Fibroblast of skin of back (primary cell): ENCODE measurements around the gene TBX15.

ENCODE experiments used
- DNase-seq: peaks from one replicate; pipeline ENCODE4 v3.0.0-alpha.2; 2013

TBX15 gene

GRCh38 chr1:118878661-118879060, 109.5 kb downstream of the TBX15 start:
- DNase-seq = no peak

GRCh38 chr1:118877668-118878396, 110.3 kb downstream of the TBX15 start:
- no peak for DNase-seq

- DNase-seq = no peak
Observed at GRCh38 chr1:118871582-118872171, 116.5 kb downstream of the TBX15 start.

GRCh38 chr1:118868387-118868786, 119.8 kb downstream of the TBX15 start:
- no peak for DNase-seq

GRCh38 chr1:118866330-118866729, 121.8 kb downstream of the TBX15 start:
- DNase-seq = peak; percentile 17

- DNase-seq = no peak
Observed at GRCh38 chr1:118863688-118864087, 124.5 kb downstream of the TBX15 start.

- DNase-seq = peak; percentile 76
Observed at GRCh38 chr1:118862755-118863154, 125.4 kb downstream of the TBX15 start.

- DNase-seq = peak; percentile 49
Observed at GRCh38 chr1:118861216-118861615, 126.9 kb downstream of the TBX15 start.

- DNase-seq = no peak
Observed at GRCh38 chr1:118859999-118860398, 128.1 kb downstream of the TBX15 start.

- no peak for DNase-seq
Observed at GRCh38 chr1:118846443-118846842, 141.7 kb downstream of the TBX15 start.

- DNase-seq = no peak
Observed at GRCh38 chr1:118842452-118843201, 145.5 kb downstream of the TBX15 start.

- no peak for DNase-seq
Observed at GRCh38 chr1:118841521-118841920, 146.6 kb downstream of the TBX15 start.
